Spleen (tissue), 7 donors: ENCODE data around the gene ADPRS.

Experiments used
- POLR2A ChIP-seq, 3 donors: fragments of 450-650 bp; IDR thresholded peaks; one replicate each; pipeline ENCODE4 v1.5.1; 2017; ENCODE audit warnings: antibody characterized with exemption in 3 of 3, mild to moderate bottlenecking in 1 of 3
- POLR2AphosphoS5 ChIP-seq, 3 donors: sonication (generic); formaldehyde crosslinking; IDR thresholded peaks; one replicate each; pipeline ENCODE4 v1.5.1; 2017; ENCODE audit warnings: antibody characterized with exemption in 3 of 3
- TF ChIP-seq, protein P1 (sequence below), 11 experiments: fragments of 200-600 bp in 7 of 11; fragments of 450-650 bp in 4 of 11; sonication (generic) in 4 of 11; IDR thresholded peaks in 8 of 11; conservative IDR thresholded peaks in 3 of 11; 1 replicate in 7 of 11; 2 replicates in 4 of 11; pipeline versions ENCODE4 v1.4.0 to v1.8.0; 2016 to 2021; ENCODE audit warnings: antibody characterized with exemption in 11 of 11, inconsistent platforms in 4 of 11, mild to moderate bottlenecking in 1 of 11
- donor health status: DM: no; HTN: no; CAD: no; lungs with moderate emphysema.
- donor health status: DM: no; HTN: no; CAD: no.
- donor health status: DM: no; HTN: no; CAD: no.

DNA sequence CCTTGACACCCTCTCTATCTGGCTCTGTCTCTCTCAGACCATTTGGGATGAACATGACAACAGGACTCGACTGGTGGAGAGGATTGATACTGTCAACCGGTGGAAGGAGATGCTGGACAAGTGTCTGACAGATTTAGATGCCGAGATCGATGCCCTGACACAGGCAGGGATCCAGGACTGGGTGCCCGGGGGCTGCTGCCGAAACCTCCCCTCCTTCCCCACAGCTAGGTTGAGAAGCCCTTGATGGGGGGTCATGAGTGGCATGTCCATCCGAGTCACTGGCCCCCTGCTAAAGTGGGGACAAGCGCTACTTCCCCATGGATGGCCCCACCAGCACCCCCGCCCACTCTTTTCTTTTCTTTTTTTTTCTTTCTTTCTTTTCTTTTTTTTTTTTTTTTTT lies 3.6 kb upstream of the ADPRS start:
- TF ChIP-seq, protein P1, sequence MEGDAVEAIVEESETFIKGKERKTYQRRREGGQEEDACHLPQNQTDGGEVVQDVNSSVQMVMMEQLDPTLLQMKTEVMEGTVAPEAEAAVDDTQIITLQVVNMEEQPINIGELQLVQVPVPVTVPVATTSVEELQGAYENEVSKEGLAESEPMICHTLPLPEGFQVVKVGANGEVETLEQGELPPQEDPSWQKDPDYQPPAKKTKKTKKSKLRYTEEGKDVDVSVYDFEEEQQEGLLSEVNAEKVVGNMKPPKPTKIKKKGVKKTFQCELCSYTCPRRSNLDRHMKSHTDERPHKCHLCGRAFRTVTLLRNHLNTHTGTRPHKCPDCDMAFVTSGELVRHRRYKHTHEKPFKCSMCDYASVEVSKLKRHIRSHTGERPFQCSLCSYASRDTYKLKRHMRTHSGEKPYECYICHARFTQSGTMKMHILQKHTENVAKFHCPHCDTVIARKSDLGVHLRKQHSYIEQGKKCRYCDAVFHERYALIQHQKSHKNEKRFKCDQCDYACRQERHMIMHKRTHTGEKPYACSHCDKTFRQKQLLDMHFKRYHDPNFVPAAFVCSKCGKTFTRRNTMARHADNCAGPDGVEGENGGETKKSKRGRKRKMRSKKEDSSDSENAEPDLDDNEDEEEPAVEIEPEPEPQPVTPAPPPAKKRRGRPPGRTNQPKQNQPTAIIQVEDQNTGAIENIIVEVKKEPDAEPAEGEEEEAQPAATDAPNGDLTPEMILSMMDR (IDR thresholded peaks at IDR 0.05 in 8 of 11, conservative IDR thresholded peaks at IDR 0.05 in 3 of 11), result no peak
- TF ChIP-seq POLR2AphosphoS5 (IDR thresholded peaks at IDR 0.05) (no peak), POLR2A (IDR thresholded peaks at IDR 0.05) (no peak)
